H1 (cell line): ENCODE data around the gene DOK1. TPM values are rescaled to one million over a fixed set of nuclear protein-coding genes. Genes with fewer than 3 reads are reported as not detected.

Source experiments
- CTCF ChIA-PET: fragments of 300-600 bp; sonication (Branson Sonifier 250); formaldehyde crosslinking; loops from one replicate; lab custom pipeline; 2021; ENCODE audit not compliant: partially characterized antibody; lab: Charles Lee
- POLR2A ChIA-PET: fragments of 300-600 bp; sonication (Branson Sonifier 250); formaldehyde crosslinking; loops from one replicate; lab custom pipeline; 2021; ENCODE audit warnings: inconsistent platforms; ENCODE audit not compliant: partially characterized antibody; lab: Charles Lee
- DNase-seq, 2 experiments: peaks; one replicate each; pipeline versions ENCODE4 v3.0.0 to v3.0.0-alpha.2; 2010 to 2022; ENCODE audit warnings: low spot score in 2 of 2, low read depth in 1 of 2, mixed read lengths in 1 of 2
- FAIRE-seq: peaks from 2 replicates; lab custom pipeline; 2011; peaks lifted over from hg19 to GRCh38; lab: Jason Lieb, UNC
- H2AFZ ChIP-seq: 2 replicates; pipeline ENCODE4 v1.8.1; 2012; ENCODE audit warnings: low read length, inconsistent platforms
- H2AK5ac ChIP-seq: 2 replicates; pipeline ENCODE4 v1.6.1; 2013; ENCODE audit warnings: low read depth, low read length
- H2BK120ac ChIP-seq: replicated peaks from 2 replicates; pipeline ENCODE3; 2013; ENCODE audit warnings: low read depth, low read length, inconsistent platforms
- H2BK12ac ChIP-seq: 2 replicates; pipeline ENCODE4 v1.6.1; 2013; ENCODE audit warnings: low read depth, low read length
- H2BK15ac ChIP-seq: 2 replicates; pipeline ENCODE4 v1.6.1; 2013; ENCODE audit warnings: low read length
- H2BK20ac ChIP-seq: 2 replicates; pipeline ENCODE4 v1.6.1; 2013; ENCODE audit warnings: low read length
- H2BK5ac ChIP-seq: 2 replicates; pipeline ENCODE4 v1.6.1; 2013; ENCODE audit warnings: low read depth, low read length
- H3K14ac ChIP-seq: 2 replicates; pipeline ENCODE4 v1.6.1; 2013; ENCODE audit warnings: inconsistent platforms; ENCODE audit not compliant: insufficient read length
- H3K18ac ChIP-seq: 2 replicates; pipeline ENCODE4 v1.6.1; 2013; ENCODE audit warnings: low read length; ENCODE audit errors: extremely low read depth
- H3K23ac ChIP-seq: 2 replicates; pipeline ENCODE4 v1.6.1; 2013; ENCODE audit warnings: inconsistent platforms; ENCODE audit not compliant: insufficient read length
- H3K23me2 ChIP-seq: 2 replicates; pipeline ENCODE4 v1.6.1; 2013; ENCODE audit warnings: low read depth, low read length
- H3K27ac ChIP-seq: 2 replicates; pipeline ENCODE4 v1.6.1; 2011; ENCODE audit warnings: low read depth, low read length, inconsistent platforms
- H3K27me3 ChIP-seq, 4 experiments: replicated peaks in 1 of 4; 1 replicate in 1 of 4; 2 replicates in 3 of 4; pipeline versions ENCODE4 v1.6.1 to v1.8.1; 2011 to 2013; ENCODE audit warnings: low read length in 3 of 4, mild to moderate bottlenecking in 3 of 4, inconsistent platforms in 2 of 4, mixed read lengths in 2 of 4, moderate library complexity in 1 of 4; ENCODE audit not compliant: control insufficient read depth in 3 of 4, insufficient read depth in 3 of 4; ENCODE audit errors: extremely low read depth in 1 of 4
- H3K36me3 ChIP-seq, 4 experiments: 2 replicates each; pipeline versions ENCODE4 v1.6.1 to v1.8.1; 2011 to 2013; ENCODE audit warnings: mild to moderate bottlenecking in 4 of 4, low read length in 3 of 4, moderate library complexity in 2 of 4, control low read depth in 1 of 4, inconsistent platforms in 1 of 4; ENCODE audit not compliant: insufficient read depth in 4 of 4, control insufficient read depth in 2 of 4
- H3K4ac ChIP-seq: replicated peaks from 2 replicates; pipeline ENCODE3; 2013; ENCODE audit warnings: low read length, low read depth, mixed read lengths, inconsistent platforms; ENCODE audit not compliant: insufficient read length
- H3K4me1 ChIP-seq, 4 experiments: replicated peaks in 1 of 4; 1 replicate in 1 of 4; 2 replicates in 3 of 4; pipeline versions ENCODE4 v1.6.1 to v1.8.1; 2011 to 2013; ENCODE audit warnings: low read length in 3 of 4, inconsistent platforms in 2 of 4, mixed read lengths in 1 of 4; ENCODE audit not compliant: insufficient read depth in 4 of 4, control insufficient read depth in 3 of 4
- H3K4me2 ChIP-seq, 2 experiments: 2 replicates each; pipeline versions ENCODE4 v1.6.1 to v1.8.1; 2011 to 2013; ENCODE audit warnings: low read depth in 2 of 2, low read length in 2 of 2, control low read depth in 1 of 2, inconsistent platforms in 1 of 2, mild to moderate bottlenecking in 1 of 2; ENCODE audit not compliant: insufficient read depth in 1 of 2
- H3K4me3 ChIP-seq, 4 experiments: fragments of 200-600, 300-600 bp in 1 of 4; sonication (generic), shearing (Covaris generic), sonication (Bioruptor Twin) in 1 of 4; 2 replicates each; pipeline versions ENCODE4 v1.5.1 to v1.8.1; 2011 to 2016; ENCODE audit warnings: low read length in 4 of 4, low read depth in 3 of 4, control low read depth in 2 of 4, inconsistent platforms in 2 of 4, mild to moderate bottlenecking in 2 of 4, mixed read lengths in 1 of 4, moderate library complexity in 1 of 4; ENCODE audit not compliant: insufficient read depth in 2 of 4; ENCODE audit errors: extremely low read depth in 1 of 4
- H3K56ac ChIP-seq: replicated peaks from 2 replicates; pipeline ENCODE3; 2013; ENCODE audit warnings: low read depth, mild to moderate bottlenecking, mixed read lengths, low read length, inconsistent platforms; ENCODE audit not compliant: insufficient read length
- H3K79me1 ChIP-seq: 2 replicates; pipeline ENCODE4 v1.6.1; 2013; ENCODE audit warnings: low read depth, low read length, control low read depth
- H3K79me2 ChIP-seq, 2 experiments: 2 replicates each; pipeline versions ENCODE4 v1.6.1 to v1.8.1; 2012 to 2013; ENCODE audit warnings: low read length in 2 of 2, mild to moderate bottlenecking in 2 of 2, inconsistent platforms in 1 of 2; ENCODE audit not compliant: insufficient read depth in 2 of 2, control insufficient read depth in 1 of 2
- H3K9ac ChIP-seq, 4 experiments: replicated peaks in 1 of 4; 1 replicate in 1 of 4; 2 replicates in 3 of 4; pipeline versions ENCODE4 v1.6.1 to v1.8.1; 2011 to 2013; ENCODE audit warnings: low read depth in 3 of 4, low read length in 3 of 4, control low read depth in 2 of 4, mild to moderate bottlenecking in 2 of 4, moderate library complexity in 2 of 4, inconsistent platforms in 1 of 4; ENCODE audit errors: extremely low read depth in 1 of 4
- H3K9me3 ChIP-seq, 2 experiments: 2 replicates each; pipeline versions ENCODE4 v1.6.1 to v1.8.1; 2012 to 2013; ENCODE audit warnings: mild to moderate bottlenecking in 2 of 2, moderate library complexity in 2 of 2, control low read depth in 1 of 2, inconsistent platforms in 1 of 2, low read depth in 1 of 2, low read length in 1 of 2, mixed read lengths in 1 of 2; ENCODE audit not compliant: insufficient read depth in 2 of 2
- H4K20me1 ChIP-seq, 2 experiments: replicated peaks in 1 of 2; 2 replicates each; pipeline versions ENCODE3 to v1.8.1; 2011 to 2013; ENCODE audit warnings: inconsistent platforms in 2 of 2, low read length in 2 of 2, mild to moderate bottlenecking in 1 of 2; ENCODE audit not compliant: insufficient read depth in 2 of 2, control insufficient read depth in 1 of 2
- H4K5ac ChIP-seq: 2 replicates; pipeline ENCODE4 v1.6.1; 2013; ENCODE audit warnings: low read length, low read depth, mixed read lengths, inconsistent platforms; ENCODE audit not compliant: insufficient read length
- H4K8ac ChIP-seq: 2 replicates; pipeline ENCODE4 v1.8.0; 2013; ENCODE audit warnings: mild to moderate bottlenecking, moderate library complexity, low read length, inconsistent platforms; ENCODE audit not compliant: insufficient read depth; ENCODE audit errors: extremely low read depth
- H4K91ac ChIP-seq: replicated peaks from 2 replicates; pipeline ENCODE3; 2013; ENCODE audit warnings: low read length, mixed read lengths, inconsistent platforms; ENCODE audit not compliant: insufficient read length
- BCL11A ChIP-seq, 2 experiments: IDR thresholded peaks; one replicate each; pipeline ENCODE4 v1.6.1; 2011; ENCODE audit warnings: low read depth in 2 of 2, low read length in 2 of 2, mild to moderate bottlenecking in 2 of 2
- CBX8 ChIP-seq: fragments of 300-800, 300-1000 bp; sonication (generic); IDR thresholded peaks from 2 replicates; pipeline ENCODE4 v1.7.1; 2016; ENCODE audit warnings: low read depth, low read length, borderline replicate concordance
- EZH2 ChIP-seq: fragments of 200-600 bp; sonication (generic); IDR thresholded peaks from 2 replicates; pipeline ENCODE4 v1.7.1; 2012; ENCODE audit warnings: low read depth, mild to moderate bottlenecking, moderate library complexity, low read length, inconsistent platforms; ENCODE audit not compliant: severe bottlenecking
- FOSL1 ChIP-seq: IDR thresholded peaks from 2 replicates; pipeline ENCODE4 v1.6.1; 2011; ENCODE audit warnings: mild to moderate bottlenecking, low read depth, low read length, moderate library complexity; ENCODE audit not compliant: insufficient read depth
- HDAC2 ChIP-seq, 2 experiments: fragments of 300-600 bp in 1 of 2; sonication (generic) in 1 of 2; IDR thresholded peaks; 2 replicates each; pipeline ENCODE4 v1.6.1; 2011 to 2012; ENCODE audit warnings: low read depth in 2 of 2, low read length in 2 of 2, mild to moderate bottlenecking in 2 of 2, moderate library complexity in 2 of 2, borderline replicate concordance in 1 of 2, inconsistent platforms in 1 of 2
- HDAC6 ChIP-seq: IDR thresholded peaks from one replicate; pipeline ENCODE4 v1.7.1; 2012; ENCODE audit warnings: low read depth, mild to moderate bottlenecking, inconsistent platforms, low read length, moderate library complexity
- NRF1 ChIP-seq: IDR thresholded peaks from 2 replicates; pipeline ENCODE4 v1.6.1; 2011; ENCODE audit warnings: mild to moderate bottlenecking, low read depth, low read length, improper control_type of control experiment
- SP1 ChIP-seq: IDR thresholded peaks from 2 replicates; pipeline ENCODE4 v1.6.1; 2011; ENCODE audit warnings: low read depth, low read length
- SP2 ChIP-seq: IDR thresholded peaks from 2 replicates; pipeline ENCODE4 v1.6.1; 2012; ENCODE audit warnings: mild to moderate bottlenecking, low read length, inconsistent platforms
- SP4 ChIP-seq: IDR thresholded peaks from 2 replicates; pipeline ENCODE4 v1.6.1; 2012; ENCODE audit warnings: low read length, inconsistent platforms
- USF2 ChIP-seq: IDR thresholded peaks from 2 replicates; pipeline ENCODE4 v1.6.1; 2011; ENCODE audit warnings: low read length, improper control_type of control experiment
- WGBS, 2 experiments: shearing (Covaris generic) in 1 of 2; methylation state at CpG; one replicate each; pipeline versions ENCODE4 v1.1.6 to v1.1.7; 2013 to 2015; ENCODE audit warnings: low lambda C conversion rate in 2 of 2, mixed read lengths in 2 of 2, inconsistent platforms in 1 of 2, low coverage in 1 of 2, missing lambda C conversion rate in 1 of 2; ENCODE audit not compliant: insufficient replicate concordance in 2 of 2, insufficient coverage in 1 of 2, insufficient read length in 1 of 2; ENCODE audit errors: extremely low coverage in 1 of 2, missing lambda C conversion rate in 1 of 2; 5-methylcytosine and 5-hydroxymethylcytosine counted together
- polyA plus RNA-seq, 7 experiments: library from polyadenylated mRNA; depleted of rRNA in 3 of 7; stranded (reverse) in 5 of 7; unstranded in 2 of 7; fragments of >200 nt in 5 of 7; fragments of 200-250 nt in 2 of 7; gene quantifications; 1 replicate in 5 of 7; 2 replicates in 1 of 7; 4 replicates in 1 of 7; pipeline versions ENCODE4 v1.2.1 to v1.2.3, GENCODE V29; 2011 to 2013; ENCODE audit warnings: missing spikeins in 2 of 7, mixed read lengths in 2 of 7
- total RNA-seq: library from RNA; stranded (reverse); fragmentation: NEBNext Ultra II Directional; extraction: Animal tissue kit (Norgen Biotek cat#: 25700); gene quantifications from 2 replicates; pipeline ENCODE4 v1.2.1, GENCODE V29; 2021

Gene DOK1
- total and polyA plus RNA-seq, 2 of the 8 experiments (the other 6 are each of a cell fraction or from before 2014, with no cell fraction given), result 11.0 to 14.3 TPM

- H3K79me1 ChIP-seq, result no peaks in the 10 kb centered on the region; the same call in 1 of the 2 replicates
- no peak overlapping the region for H2BK5ac ChIP-seq
- H2AK5ac ChIP-seq, result no peak overlapping the region
- no peak overlapping the region for H3K18ac ChIP-seq
- FAIRE-seq (no peak), DNase-seq (no peak)
- H3K27ac ChIP-seq, result no peak overlapping the region
- no peak overlapping the region for H4K5ac ChIP-seq
- ChIA-PET POLR2A (interaction anchor here (1.1 to 2.9 kb wide), 5 partner anchors 10 to 49 kb away, joined by 4 to 17 read pairs (median 8); partner anchors contain the start of genes AUP1, HTRA2 and LBX2), CTCF (interaction anchor here (1.1 to 2.0 kb wide), 4 partner anchors 8 to 40 kb away, joined by 3 to 6 read pairs (median 4); no protein-coding TSS in a partner anchor)
- peak overlapping the region; percentile 62 to 90 (median 71) for H3K4me3 ChIP-seq
- no peak overlapping the region for H2BK20ac ChIP-seq
- H4K20me1 ChIP-seq, result peaks cover 3 to 5% of the 10 kb centered on the region in 2 experiments
- H3K4me1 ChIP-seq, result peaks cover 5 to 17% (median 7%) of the 10 kb centered on the region in 4 experiments
- H3K4me2 ChIP-seq, result peak overlapping the region; percentile 77 to 84
- WGBS, 2 experiments, result 8% methylated on average over 26 of the region's 26 CpGs; no CpG with 5 or more reads in 1 of the 2 experiments
- 0 out of 8 replicates have a peak, but pooled peaks cover 0 to 3% (median 0%) of the 10 kb centered on the region in 4 experiments for H3K36me3 ChIP-seq
- peak overlapping the region; percentile 96 for H4K8ac ChIP-seq
- H3K79me2 ChIP-seq, result no peaks in the 10 kb centered on the region
- peaks cover 4 to 59% (median 28%) of the 10 kb centered on the region in 4 experiments for H3K27me3 ChIP-seq
- no peak overlapping the region for H3K56ac ChIP-seq
- no peak overlapping the region for H2BK12ac ChIP-seq
- no peak overlapping the region for H3K23ac ChIP-seq
- H3K9ac ChIP-seq, result peak overlapping the region in 3 of 4 experiments; percentile 65 to 89 (median 74)
- H2AFZ ChIP-seq, result peak overlapping the region; percentile 36; the same call in 1 of the 2 replicates
- H3K4ac ChIP-seq, result no peak overlapping the region
- no peak overlapping the region for H2BK120ac ChIP-seq
- H2BK15ac ChIP-seq, result no peak overlapping the region
- peaks cover 15% of the 10 kb centered on the region for H3K23me2 ChIP-seq
- no peaks in the 10 kb centered on the region for H3K9me3 ChIP-seq
- no peak overlapping the region for H4K91ac ChIP-seq
- H3K14ac ChIP-seq, result no peak overlapping the region
- TF ChIP-seq USF2 (no peak), SP2 (no peak), BCL11A (IDR thresholded peaks at IDR 0.05; ENCODE audit: low read depth in 2 of 2, low read length in 2 of 2) (no peak), HDAC6 (no peak), HDAC2 (IDR thresholded peaks at IDR 0.05; ENCODE audit: borderline replicate concordance in 1 of 2, low read depth in 2 of 2, low read length in 2 of 2) (no peak), SP1 (0 out of 2 replicates have a peak, but pooled peaks have one; percentile 9), EZH2 (peak; percentile 55), FOSL1 (no peak), NRF1 (no peak), SP4 (no peak), CBX8 (no peak)
Observed at GRCh38 chr2:74548285-74548899, 6.1 kb upstream of the DOK1 start.
